Duodenal mucosa (tissue), 2 donors: ENCODE results near the gene PSMD9.
"Not testable (repeated sequence)": the region's sequence is repeated elsewhere in the genome, so short reads cannot be mapped to it uniquely, and the experiment has no call there.

Experiments
- H3K27ac ChIP-seq: one replicate; pipeline ENCODE4 v1.7.0; 2013; ENCODE audit warnings: low read depth, low read length
- H3K27me3 ChIP-seq, 2 donors: one replicate each; pipeline ENCODE4 v1.7.0; 2013; ENCODE audit warnings: low read length in 2 of 2, control low read depth in 1 of 2; ENCODE audit not compliant: insufficient read depth in 2 of 2, control insufficient read depth in 1 of 2
- H3K36me3 ChIP-seq, 2 donors: one replicate each; pipeline ENCODE4 v1.7.0; 2013; ENCODE audit warnings: low read length in 2 of 2, control low read depth in 1 of 2; ENCODE audit not compliant: insufficient read depth in 2 of 2, control insufficient read depth in 1 of 2
- H3K4me1 ChIP-seq, 2 donors: one replicate each; pipeline ENCODE4 v1.7.0; 2013; ENCODE audit warnings: low read length in 2 of 2, control low read depth in 1 of 2; ENCODE audit not compliant: insufficient read depth in 2 of 2, control insufficient read depth in 1 of 2
- H3K4me3 ChIP-seq, 2 donors: one replicate each; pipeline ENCODE4 v1.7.0; 2013; ENCODE audit warnings: low read length in 2 of 2, low read depth in 1 of 2
- H3K9ac ChIP-seq, 2 donors: one replicate each; pipeline ENCODE4 v1.7.0; 2013; ENCODE audit warnings: low read length in 2 of 2, low read depth in 1 of 2
- H3K9me3 ChIP-seq, 2 donors: one replicate each; pipeline ENCODE4 v1.7.0; 2013; ENCODE audit warnings: low read length in 2 of 2, control low read depth in 1 of 2; ENCODE audit not compliant: control insufficient read depth in 1 of 2

PSMD9 gene

DNA sequence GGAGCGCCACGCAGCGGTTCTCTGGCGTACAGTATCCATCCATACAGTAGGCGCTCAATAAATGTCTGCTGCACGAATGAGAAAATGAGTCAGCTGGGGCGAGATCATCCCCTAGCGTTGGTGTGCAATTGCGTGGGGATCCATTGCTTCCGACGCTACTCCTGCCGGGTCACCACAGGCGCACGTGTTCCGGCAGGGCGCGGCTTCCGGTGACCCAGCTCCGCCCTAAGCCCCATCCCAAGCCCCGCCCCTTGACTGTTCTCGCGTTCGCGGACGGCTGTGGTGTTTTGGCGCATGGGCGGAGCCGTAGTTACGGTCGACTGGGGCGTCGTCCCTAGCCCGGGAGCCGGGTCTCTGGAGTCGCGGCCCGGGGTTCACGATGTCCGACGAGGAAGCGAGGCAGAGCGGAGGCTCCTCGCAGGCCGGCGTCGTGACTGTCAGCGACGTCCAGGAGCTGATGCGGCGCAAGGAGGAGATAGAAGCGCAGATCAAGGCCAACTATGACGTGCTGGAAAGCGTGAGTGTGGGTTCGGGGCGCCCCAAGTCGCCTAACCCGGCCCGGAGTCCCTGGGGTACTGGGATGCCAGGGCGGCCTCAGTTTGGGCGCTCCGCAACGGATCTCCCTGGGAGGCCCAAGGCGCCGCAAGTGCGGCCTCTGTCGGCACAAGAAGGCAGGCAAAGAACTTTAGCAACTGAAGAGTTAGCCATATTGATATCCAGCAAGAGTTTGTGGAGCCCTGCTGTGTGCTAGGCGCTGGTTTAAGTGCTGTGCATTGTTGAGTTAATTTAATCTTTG, at the start of gene PSMD9:
Gene PSMD9, plus strand, starts transcription at position 313 of the 796 bp plus-strand sequence. Its CDS starts 67 bp downstream, at position 380.
- Histone ChIP-seq H3K36me3 (peaks cover 0 to 5% of the 10 kb centered on the region in 2 donors), H3K27me3 (no peaks in the 10 kb centered on the region), H3K9ac (peak within 1 kb of the TSS; percentile 76 to 92), H3K9me3 (no peaks in the 10 kb centered on the region), H3K4me1 (peaks cover 24 to 27% of the 10 kb centered on the region in 2 donors), H3K27ac (peak within 1 kb of the TSS; percentile 94), H3K4me3 (peak within 1 kb of the TSS; percentile 91 to 94)

GRCh38 chr12:121839106-121839992, 49.2 kb upstream of the PSMD9 start:
- Histone ChIP-seq H3K4me1 (peaks cover 4 to 5% of the 10 kb centered on the region in 2 donors), H3K9ac (peak overlapping the region; percentile 70 to 74), H3K4me3 (peak overlapping the region; percentile 81 to 92), H3K27me3 (no peaks in the 10 kb centered on the region), H3K9me3 (no peaks in the 10 kb centered on the region), H3K27ac (no peak overlapping the region), H3K36me3 (no peaks in the 10 kb centered on the region)

- Histone ChIP-seq H3K9me3 (no peaks in the 10 kb centered on the region), H3K27me3 (no peaks in the 10 kb centered on the region), H3K36me3 (no peaks in the 10 kb centered on the region), H3K27ac (no peak overlapping the region), H3K4me1 (peaks cover 4 to 5% of the 10 kb centered on the region in 2 donors), H3K9ac (peak overlapping the region; percentile 45 to 70), H3K4me3 (peak overlapping the region; percentile 81 to 92)
These were observed 48.4 kb upstream of the PSMD9 start for GRCh38 chr12:121839993-121840761.

DNA sequence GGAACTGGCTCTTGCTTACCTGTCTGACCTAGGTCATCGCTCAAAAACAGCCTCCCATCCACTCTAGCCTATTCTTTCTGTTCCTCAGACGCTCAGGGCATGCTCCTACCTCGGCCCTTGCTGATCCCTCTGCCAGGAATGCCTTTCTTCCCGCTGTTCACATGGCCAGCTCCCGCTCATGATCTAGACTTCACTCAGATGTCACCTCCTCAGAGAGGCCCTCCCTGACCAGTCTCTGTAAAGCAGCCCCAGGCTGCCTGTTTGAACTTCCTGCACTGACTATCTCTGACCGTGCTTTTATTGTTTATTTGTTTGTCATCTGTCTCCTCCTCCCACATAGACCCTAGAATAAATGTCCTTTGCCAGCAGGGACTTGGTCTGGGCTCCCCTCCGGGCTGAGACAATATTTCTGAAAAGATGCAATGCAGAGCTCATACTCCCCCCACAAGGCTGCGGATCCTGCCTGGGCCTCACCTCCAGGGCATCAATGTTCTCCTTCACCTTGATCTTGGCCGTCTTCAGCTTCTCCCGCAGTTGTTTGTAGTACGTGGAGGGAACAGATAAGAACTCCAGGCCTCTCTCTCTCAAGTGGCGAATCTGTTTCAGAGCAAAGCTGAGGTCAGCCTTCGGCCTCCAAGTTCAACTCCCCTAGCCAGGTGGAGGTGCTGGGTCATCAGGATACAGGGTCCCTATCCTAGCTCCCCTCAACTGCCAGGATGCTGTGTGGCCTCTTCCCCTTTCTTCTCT, 45.2 kb upstream of the PSMD9 start:
- no peaks in the 10 kb centered on the region for H3K9me3 ChIP-seq
- no peak overlapping the region for H3K9ac ChIP-seq
- no peaks in the 10 kb centered on the region for H3K36me3 ChIP-seq
- H3K4me3 ChIP-seq: no peak overlapping the region
- H3K27me3 ChIP-seq: no peaks in the 10 kb centered on the region
- peaks cover 4 to 5% of the 10 kb centered on the region in 2 donors for H3K4me1 ChIP-seq
- H3K27ac ChIP-seq: no peak overlapping the region

- H3K36me3 ChIP-seq: no peaks in the 10 kb centered on the region
- no peaks in the 10 kb centered on the region for H3K27me3 ChIP-seq
- H3K27ac ChIP-seq: no peak overlapping the region
- no peaks in the 10 kb centered on the region for H3K4me1 ChIP-seq
- H3K4me3 ChIP-seq: no peak overlapping the region
- no peak overlapping the region for H3K9ac ChIP-seq
- no peaks in the 10 kb centered on the region for H3K9me3 ChIP-seq
These were observed 42.9 kb upstream of the PSMD9 start for GRCh38 chr12:121845701-121846100.

DNA sequence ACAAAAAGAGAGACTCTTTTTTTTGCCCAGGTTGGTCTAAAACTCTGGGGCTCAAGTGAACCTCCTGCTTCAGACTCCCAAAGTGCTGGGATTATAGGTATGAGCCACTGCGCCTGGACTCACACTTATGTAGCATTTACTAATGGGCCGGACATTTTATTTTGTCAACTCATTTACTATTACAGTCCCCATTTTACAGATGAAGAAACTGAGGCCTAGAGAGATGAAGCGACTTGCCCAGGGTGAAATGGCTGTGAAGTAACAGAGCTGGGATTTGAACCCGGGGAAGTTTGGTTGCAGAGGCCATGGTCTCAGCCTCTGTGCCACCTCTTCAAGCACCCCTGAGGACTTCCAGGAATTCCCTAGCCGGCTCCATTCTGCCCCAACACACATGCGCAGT, 39.4 kb upstream of the PSMD9 start:
- Histone ChIP-seq H3K27ac (no peak overlapping the region), H3K27me3 (no peaks in the 10 kb centered on the region), H3K4me3 (no peak overlapping the region), H3K4me1 (no peaks in the 10 kb centered on the region), H3K9me3 (no peaks in the 10 kb centered on the region), H3K9ac (no peak overlapping the region), H3K36me3 (no peaks in the 10 kb centered on the region)

DNA sequence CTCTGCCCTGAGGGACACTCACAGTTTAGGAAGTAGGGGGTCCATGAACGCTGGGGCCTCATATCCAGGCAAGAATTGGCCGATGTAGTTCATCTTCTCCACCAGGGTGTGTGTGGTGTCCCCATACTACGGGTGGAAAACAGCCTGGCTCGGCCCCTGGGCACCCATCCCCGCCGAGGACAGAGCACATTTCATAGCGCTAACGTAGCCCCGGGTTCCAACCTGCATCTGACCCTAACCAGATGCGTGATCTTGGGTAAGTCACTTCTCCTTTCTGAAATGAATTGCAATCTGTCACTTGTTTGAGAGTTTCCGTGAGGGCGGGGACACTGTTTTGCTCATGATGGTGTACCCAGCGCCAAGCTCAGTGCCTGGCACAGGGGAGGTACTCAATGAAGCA, 38.9 kb upstream of the PSMD9 start:
- Histone ChIP-seq H3K36me3 (no peaks in the 10 kb centered on the region), H3K9ac (no peak overlapping the region), H3K4me3 (no peak overlapping the region), H3K27me3 (no peaks in the 10 kb centered on the region), H3K4me1 (no peaks in the 10 kb centered on the region), H3K9me3 (no peaks in the 10 kb centered on the region), H3K27ac (no peak overlapping the region)

DNA sequence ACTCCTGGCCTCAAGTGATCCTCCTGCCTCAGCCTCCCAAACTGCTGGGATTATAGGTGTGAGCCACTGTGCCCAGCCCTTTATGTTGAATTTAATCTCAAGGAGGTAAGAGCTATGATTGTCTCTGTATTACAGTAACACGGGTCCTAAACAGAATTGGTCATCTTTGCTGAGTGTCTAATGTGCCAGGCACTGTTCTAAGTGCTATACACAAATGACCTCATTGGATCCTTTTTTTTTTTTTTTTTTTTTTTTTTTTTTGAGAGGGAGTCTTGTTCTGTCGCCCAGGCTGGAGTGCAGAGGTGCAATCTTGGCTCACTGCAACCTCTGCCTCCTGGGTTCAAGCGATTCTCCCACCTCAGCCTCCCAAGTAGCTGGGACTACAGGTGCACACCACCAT, 36.2 kb upstream of the PSMD9 start:
- H3K36me3 ChIP-seq, H3K4me1 ChIP-seq, H3K4me3 ChIP-seq, H3K9ac ChIP-seq, H3K27ac ChIP-seq, H3K27me3 ChIP-seq, H3K9me3 ChIP-seq: not testable (repeated sequence)

DNA sequence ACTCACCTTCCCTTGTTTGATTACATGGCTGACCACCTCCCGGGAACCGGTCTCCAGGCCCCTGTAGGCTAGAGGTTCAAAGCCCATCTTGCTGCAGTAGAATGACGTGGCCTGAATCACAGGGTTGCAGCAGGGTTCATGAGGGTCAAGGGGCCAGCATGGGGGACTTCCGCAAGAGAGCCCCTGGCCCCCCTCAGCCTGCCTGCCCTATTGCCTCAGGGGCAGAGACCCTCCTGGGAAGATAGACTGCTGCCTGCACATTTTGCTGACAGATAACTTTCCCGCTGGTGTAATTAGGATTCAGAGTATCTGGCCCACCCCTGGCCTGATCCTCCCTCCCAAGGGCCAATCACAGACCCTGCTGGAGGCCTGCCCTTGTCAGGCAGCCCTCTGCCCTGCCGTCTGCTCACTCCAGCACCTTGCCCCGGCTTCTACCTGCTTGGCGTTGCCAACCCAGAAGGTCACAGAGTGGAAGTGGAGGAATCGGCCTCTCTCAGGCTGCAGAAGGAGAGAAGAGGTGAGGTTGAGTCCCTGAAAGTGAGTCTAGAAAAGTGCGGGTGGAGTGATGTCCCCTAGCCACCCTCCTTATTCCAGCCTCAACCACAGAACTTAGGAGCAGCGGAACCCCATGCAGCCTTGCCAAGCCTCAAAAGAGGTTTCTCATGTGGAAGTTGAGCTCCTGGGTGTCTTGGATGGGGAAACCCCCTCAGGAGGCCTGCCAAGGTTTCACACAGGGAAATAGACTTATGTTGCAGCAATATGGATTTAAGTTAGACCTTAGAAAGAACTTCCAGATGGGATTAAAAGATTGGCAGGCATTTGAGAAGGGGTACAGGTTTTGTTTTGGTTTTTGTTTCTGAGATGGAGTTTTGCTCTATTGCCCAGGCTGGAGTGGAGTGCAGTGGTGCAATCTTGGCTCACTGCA, 31.0 kb upstream of the PSMD9 start:
- Histone ChIP-seq H3K4me3 (no peak overlapping the region), H3K36me3 (no peaks in the 10 kb centered on the region), H3K4me1 (peaks cover 0 to 3% of the 10 kb centered on the region in 2 donors), H3K27ac (no peak overlapping the region), H3K9me3 (no peaks in the 10 kb centered on the region), H3K27me3 (no peaks in the 10 kb centered on the region), H3K9ac (no peak overlapping the region)
